D341Med (cell line): ENCODE data around the gene HORMAD2.

ENCODE experiments used
- DNase-seq: peaks from one replicate; pipeline ENCODE4 v3.0.0; 2012; ENCODE audit warnings: low spot score

HORMAD2 gene

DNA sequence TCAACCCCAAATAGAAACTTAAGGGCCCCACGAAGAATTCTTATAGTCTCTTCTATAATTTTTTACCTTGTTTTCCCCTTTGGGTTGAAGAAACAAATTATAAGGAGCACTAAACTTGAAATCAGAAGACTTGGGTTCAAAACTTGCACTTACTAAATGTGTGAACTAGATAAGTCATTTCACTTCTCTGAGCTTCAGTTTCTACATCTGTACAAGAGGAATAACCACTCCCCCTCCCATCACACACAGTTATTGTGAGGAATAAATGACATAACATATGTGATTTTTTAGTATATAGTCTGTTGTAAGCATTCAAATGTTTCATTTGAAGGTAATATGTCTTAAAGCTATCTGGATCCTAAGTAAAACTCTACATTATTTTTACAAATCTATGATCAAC lies 87.5 kb downstream of the HORMAD2 start:
- no peak for DNase-seq

DNA sequence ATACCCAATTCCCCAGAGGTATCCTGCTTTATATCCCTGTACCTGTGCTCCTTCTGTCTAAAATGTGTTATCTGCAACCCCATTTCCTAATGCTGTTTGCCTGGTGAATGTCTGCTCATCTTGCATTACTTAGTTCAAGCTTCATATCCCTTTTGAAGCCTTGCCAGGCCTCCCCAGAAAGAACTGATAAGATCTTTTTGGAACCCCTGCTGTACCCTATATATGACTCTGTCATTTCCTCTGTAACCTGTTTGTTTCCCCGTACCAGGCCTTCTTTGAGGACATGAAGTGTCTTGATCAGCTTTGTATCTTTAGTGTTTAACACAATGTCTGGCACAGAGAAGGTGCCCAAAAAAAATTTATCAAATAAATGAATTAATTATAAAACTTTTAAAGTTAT lies 88.7 kb downstream of the HORMAD2 start:
- DNase-seq: no peak

DNA sequence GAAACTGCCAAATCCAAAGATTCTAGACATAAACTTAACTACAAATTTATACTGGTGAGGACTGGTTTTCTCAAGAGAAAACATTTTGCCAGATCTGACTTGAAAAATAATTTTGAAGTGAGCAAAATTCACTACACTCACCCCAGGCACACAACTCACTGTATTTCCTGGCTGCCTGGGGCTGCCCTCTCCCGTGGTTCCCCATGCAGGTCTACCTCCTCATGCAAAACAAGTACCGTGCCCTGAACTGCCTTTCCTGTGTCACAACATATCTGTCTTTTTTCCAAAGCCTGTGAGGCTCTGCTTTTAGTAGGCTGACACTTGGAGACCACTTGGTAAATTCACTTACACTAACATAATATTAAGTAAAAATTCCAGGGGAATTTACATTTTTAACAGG lies 89.9 kb downstream of the HORMAD2 start:
- DNase-seq: no peak

DNA sequence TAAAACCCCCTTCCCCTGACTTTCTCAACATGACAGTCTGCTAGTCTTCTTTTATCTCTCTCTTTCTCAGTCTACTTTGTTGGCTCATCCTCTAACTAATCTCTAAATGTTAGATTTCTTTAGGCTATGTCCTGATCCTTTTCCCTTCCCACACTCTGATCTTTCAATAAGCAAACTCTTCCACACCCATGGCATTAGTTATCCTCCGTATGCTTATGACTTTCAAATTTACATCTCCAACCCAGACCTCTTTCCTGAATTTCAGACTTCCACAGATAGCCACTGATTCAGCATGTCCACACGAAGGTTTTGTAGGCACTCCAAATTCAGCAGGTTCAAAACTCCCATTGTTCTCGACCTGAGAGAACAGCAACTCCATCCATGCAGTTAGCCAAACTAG lies 90.7 kb downstream of the HORMAD2 start:
- no peak for DNase-seq

DNA sequence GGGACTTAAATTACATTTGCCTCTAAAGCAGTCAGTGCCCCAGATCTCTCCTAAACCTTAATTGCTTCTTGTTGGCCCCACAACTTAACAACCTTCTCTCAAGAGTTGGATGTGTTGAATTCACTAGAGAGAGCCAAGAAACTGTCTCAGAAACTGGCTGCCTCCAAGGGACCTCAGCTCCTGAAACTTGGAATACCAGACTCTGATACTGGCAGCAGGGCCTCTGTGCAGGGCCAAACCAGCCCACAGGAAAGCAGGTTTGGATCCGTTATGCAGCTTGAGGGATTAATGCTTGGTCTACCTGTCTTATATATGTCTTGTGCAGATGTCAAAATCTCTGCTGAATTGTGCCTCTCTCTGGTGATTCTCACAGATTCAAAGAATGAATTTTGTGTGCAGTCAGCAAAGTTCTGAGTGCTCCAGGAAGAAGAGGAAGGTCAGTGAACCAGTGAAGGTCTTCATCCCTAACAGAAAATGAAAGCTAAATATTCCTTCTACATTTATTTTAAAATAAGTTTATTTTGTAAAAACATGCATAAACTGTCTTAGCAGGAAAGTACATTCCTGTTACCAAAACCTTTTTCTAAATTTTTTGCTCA lies 95.5 kb downstream of the HORMAD2 start:
- DNase-seq: no peak

DNA sequence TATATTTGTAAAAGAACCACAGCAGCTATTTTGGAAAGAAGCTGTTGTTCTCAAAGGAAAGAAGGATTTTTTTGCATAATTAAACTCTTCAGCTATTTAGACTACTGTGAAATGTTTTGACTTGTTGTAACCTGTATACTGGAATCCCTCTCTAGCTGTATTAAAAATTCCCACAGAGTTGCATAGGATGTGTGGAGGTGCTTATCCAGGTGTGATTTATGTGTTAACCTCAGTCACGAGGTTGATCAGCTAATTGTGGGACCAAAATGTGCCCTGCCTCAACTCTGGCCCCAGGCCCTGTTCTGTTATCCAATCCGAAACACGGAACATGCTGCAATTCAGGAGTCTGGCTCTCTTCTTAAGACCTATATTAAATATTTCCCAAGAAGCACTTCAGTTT lies 96.2 kb downstream of the HORMAD2 start:
- no peak for DNase-seq

DNA sequence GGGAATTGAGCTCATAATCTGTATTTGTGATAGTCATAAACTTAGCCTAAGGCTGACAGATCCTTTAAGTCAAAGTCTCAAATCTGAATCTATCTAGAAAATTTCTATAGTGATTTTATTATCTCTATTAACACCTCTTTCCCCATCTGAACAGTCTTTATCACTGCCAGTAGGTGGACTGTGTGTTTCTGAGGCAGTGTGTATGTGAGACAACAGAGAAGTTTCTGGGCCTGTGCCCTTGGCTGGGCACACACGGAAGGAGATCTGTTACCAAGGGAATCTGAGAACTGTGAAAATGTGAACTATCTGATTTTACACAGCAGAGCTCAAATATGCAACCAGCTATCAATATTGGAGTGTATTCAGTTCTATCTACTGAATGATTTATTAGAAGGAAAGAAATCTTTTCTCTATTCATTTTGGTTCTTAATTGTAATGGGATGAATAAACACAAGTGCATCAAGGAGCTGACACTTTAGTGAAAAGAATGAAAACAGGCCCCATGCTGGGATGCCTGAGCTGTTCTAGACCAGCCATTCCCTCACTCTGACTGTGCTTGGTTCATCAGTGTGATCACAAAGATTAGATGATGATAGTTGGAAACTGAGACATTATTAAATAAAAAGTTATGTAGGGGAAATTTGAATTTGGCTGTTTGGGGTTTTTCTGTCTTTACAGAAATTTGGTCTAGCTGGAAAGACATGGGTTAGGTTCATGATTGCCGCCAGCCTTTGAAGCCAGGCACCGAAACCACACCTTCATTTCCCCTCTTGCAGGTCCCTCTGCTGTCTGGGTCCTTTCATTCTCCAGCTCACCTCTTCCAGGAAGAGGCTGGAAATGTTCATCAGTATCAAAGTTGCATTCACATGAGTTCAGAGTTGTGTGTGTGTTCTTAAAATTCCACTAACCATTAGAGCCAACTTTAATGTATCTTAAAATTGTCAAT lies 98.2 kb downstream of the HORMAD2 start:
- DNase-seq: no peak

DNA sequence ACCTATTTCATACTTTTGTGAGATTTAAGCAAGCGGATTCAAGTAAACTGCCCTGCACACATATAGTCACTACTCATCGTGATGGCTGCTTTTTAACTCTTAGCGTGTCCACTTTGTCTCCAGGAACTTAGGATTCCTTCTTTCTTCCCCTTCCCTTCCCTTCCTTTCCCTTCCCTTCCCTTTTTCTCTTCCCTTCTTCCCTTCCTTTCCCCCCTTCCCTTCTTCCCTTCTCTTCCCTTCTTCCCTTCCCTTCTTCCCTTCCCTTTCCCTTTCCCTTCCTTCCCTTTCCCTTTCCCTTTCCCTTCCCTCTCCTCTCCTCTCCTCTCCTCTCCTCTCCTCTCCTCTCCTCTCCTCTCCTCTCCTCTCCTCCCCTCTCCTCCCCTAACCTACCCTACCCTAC lies 100.4 kb downstream of the HORMAD2 start:
- DNase-seq: no peak

DNA sequence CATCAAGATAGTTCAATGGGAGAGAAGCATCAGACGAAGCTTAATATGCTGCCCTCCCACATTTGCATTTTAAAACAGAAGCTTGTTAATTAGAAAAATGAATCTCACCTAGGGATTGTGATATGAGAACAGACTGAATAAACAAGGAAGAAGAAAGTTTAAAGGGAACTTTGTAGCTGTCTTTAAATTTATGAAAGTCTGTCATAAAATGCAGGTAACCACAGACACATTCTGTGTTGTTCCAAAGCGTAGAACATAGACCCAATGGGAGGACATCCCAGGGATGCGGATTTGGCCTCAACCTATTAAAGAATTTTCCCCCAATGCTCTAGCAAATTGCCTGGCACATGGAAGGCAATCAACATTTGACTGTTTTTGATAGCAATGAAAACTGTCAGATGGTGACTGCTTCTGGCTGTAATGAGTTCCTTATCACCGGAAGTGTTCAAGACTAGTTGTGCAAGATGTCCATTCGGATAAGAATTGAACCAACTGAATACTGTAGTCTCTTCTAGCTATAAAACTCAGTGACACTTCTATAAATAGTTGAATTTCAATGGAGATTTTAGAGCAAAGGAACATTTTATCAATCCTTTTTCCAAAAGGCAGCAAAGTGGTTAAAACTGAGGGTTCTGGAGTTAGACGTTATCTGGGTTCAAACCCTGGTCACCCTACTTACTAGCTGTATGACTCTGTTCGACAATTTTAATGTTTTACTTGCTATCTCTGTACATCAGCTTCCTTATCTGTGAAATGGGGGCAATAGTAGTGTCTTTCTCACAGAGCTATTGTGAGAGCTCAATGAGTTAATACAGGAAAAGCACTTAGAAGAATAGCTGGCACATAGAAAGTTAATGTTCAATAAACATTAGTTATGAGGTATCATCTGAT lies 101.4 kb downstream of the HORMAD2 start:
- DNase-seq: no peak

DNA sequence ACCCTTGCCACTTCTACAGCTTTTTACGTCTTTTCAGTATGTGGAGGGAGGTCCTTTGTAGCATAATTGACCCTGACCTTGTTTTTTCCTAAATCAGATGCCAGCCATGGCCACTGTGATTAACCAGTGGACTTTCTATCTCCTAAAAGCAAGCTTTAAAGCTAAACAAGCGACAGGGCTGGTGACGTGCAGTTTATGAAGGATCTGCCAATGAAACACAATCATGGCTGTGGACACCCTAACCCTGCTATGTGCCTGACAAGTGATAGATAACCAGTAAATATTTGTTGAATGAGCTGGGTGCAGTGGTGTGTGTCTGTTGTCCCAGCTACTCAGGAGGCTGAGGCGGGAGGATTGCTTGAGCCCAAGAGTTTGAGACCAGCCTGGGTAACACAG lies 102.1 kb downstream of the HORMAD2 start:
- DNase-seq: no peak

DNA sequence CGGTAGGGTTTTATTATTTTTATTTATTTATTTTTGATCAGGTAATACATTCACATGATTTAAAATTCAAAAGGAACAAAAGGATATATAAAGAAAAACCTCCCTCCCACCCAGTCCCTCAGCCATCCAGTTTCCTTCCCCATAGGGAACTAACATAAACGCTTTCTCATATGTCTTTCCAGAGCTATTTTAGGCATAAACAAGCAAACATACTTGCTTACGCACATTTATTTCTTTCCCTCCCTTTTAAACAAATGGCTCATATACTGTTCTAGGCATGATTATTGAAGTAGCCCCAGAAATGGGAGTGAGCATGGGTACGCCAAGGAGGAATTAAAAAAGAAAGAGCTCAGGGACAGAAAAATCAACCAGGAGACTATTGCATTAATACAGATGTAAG lies 102.6 kb downstream of the HORMAD2 start:
- no peak for DNase-seq

DNA sequence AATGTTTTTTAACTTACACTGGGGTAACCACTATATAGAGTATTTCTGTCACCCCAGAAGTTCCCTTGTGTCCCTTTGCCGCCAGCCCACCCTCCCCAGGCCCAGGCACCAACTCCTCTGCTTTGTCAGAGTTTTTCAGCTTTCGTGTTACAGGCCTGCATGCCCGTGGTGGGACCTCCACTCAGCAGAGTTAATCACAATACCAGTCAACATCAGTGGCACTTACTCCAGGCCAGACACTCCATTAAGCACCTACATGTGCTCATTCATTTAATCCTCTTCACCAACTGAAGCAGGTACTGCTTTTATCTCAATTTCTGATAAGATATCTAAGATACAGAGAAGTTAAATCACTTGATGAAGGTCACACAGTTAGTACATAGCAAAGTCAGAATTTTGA lies 103.0 kb downstream of the HORMAD2 start:
- no peak for DNase-seq

DNA sequence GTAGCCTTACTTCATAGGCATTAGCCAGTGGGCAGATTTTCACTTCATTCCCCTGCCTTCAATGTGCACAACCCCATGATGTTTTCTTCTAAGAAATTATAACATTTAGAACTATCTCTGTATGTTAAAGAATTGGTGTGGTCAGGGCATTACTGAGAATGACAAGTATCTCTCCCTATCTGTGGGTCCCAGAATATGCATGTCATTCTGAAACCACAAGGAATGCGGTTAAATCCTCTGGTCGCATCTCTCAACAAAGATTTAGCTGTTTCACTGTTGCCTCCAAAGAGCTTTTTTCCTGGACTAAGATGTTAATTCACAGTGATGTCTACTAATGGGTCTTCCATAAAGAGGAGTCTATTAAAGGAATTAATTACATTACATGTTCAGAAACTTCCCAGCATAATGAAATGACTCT lies 103.6 kb downstream of the HORMAD2 start:
- no peak for DNase-seq

DNA sequence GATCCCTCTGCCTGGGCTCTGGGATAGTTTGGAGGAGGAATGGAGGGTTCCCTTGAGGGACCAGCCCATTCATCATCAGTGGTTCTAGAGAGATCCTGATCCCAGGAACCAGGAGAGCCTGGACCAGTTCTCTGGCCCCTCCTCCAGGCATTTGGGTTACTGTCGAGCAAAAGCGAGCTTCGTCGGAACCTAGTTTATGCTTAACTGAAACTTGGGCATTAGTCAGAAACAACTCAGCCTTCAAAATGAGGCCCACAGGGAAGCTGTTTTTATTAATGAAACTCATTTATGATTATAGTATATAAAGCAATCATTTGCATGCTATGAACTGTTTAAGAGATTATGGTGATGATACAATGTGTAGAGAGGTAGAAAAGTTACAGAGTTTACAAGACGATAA lies 104.9 kb downstream of the HORMAD2 start:
- no peak for DNase-seq

DNA sequence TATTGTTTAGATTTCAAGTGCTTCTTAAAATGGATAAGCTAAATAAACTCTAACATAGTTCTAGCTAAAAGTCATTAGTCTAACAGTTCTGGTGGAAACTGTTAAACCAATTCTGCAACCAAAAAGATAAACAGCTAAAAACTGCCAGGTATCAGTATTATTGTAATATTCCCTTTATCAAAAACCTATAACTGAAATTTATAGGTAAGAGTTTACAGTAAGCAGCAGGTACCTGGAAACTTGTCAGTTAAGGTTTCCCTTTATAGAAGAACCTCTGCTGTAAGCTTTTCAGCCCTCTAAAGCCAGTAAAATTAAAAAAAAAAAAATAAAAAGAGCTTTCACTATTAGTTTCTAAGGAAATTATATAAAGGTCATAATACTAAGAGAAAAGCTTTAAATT lies 105.3 kb downstream of the HORMAD2 start:
- DNase-seq: no peak

DNA sequence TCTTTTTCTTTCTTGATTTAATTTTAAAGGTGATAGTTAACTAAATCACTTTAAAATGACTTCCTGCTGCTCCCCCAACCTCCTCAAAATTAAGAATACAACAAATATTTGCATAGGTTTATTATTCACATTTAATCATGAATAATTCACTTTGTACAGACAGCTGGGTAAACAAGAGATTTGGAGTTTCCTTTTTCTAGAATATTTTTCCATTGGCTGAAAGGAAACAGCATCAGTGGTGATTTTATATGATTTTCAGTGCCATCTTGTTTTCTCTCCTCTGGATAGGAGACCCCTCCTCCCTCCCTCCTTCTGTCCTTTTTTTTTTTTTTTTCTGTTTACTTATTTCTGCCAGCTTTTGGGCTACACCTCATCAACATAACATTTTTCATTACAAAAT lies 105.8 kb downstream of the HORMAD2 start:
- no peak for DNase-seq

DNA sequence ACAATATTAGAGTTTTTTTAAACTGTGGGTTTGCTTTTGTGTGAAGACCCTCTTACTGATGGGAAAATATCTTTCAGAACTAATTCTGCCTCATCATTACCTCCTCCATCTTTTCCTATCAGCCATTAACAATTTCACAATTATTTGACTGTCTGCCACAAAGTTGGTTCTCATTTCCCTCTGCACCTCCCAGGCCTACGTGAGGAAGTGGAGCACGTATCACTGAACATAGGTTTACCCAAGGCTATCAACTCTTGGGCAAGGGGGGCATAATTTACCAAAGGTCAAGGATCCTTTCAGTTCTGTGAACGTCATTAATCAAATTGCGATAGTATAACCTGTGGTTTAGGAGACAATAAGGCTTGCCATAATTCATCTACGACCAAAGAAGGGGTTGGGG lies 106.2 kb downstream of the HORMAD2 start:
- no peak for DNase-seq

DNA sequence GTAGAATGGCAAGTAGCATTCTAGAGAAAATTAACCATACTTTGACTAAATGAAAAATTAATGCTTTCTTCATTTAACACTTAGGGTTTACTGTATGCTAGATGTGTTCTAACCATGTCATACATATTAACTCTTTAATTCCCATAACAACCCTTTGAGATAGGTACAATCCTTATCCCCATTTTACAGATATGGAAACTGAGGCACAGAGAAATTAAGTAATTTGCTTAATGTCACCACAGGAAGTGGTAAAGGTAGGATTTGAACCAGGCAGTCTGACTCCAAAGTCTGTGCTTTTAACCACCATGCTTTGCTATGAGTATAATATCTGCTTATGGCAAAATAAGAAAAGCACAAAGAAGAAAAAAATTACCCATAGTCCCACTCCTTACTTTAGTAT lies 106.8 kb downstream of the HORMAD2 start:
- DNase-seq: no peak

DNA sequence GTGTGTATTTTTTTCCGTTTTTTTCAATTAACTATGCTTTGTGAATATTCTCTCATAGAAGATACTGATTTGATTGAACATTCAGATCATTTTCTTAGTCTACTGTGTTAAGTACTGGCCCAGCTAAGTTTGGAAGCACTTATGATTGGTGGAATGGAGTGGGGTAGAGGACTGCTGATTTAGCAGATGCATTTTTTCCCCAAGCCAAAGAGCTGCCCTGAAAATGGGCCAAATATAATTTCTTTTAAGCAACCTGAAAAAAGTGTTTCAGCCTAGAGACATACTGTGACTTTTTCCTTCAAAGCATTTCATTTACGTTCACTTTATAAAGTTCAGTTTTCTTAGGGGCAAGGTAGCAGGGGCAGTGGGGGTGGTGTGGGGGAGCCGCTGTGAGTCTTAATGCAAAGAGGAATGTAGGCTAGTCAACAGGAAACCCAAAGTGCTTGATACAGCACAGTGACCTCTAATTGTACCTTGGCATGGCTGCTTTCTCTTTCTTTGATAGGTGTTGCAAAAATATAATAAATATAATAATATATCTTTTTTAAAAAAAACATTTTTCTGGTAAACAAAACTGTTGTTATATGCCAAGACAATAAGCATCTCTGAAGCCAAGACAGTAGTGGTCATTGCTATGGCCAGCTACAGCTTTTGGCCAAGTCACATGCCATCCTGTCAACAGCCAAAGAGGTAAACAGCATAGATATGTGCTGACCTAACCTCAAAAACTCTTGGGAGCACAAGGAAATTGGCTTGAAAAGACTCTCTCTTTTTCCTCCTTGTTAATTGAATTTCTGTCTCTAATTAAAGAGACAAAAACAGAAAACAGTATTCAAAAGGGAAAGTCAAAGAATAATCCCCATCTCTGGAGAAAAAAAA lies 107.5 kb downstream of the HORMAD2 start:
- no peak for DNase-seq

DNA sequence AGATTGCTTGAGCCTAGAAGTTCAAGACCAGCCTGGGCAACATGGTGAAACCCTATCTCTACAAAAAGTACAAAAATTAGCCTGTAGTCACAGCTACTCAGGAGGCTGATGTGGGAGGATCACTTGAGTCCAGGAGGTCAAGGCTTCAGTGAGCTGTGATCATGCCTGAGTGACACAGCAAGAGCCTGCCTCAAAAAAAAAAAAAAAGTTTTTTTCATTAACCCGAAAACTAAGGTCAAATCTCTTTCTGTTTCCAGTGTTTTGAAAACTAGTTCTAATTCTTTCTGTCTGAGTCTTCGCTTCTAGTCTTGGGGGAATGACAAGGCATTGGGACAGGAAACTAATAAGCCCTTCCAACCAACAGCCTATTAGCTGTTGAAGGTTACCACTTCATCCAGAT lies 108.6 kb downstream of the HORMAD2 start:
- DNase-seq: no peak

DNA sequence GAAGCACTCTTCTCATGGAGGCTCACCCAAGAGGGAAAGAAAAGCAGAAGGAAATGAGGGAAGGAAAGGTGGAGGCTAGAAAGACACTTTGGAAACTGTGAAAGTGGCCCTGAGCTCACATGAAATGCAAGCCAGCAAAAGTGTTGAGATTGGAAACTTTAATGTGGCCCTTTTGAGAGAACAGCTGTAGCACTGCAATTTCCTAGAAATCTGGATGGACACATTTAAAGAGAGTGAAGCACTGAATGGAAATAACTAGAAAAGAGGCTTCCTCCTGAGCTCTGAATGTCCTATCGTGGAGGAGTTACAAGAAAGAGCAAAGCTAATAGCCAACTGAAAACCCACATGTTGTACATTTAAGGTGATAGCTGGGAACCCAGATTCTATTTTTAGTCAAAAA lies 110.3 kb downstream of the HORMAD2 start:
- no peak for DNase-seq
